ENCODE measurements around the gene TMEM244.
"Not testable (repeated sequence)": the region's sequence is repeated elsewhere in the genome, so short reads cannot be mapped to it uniquely, and the experiment has no call there.

The TMEM244 gene

DNA sequence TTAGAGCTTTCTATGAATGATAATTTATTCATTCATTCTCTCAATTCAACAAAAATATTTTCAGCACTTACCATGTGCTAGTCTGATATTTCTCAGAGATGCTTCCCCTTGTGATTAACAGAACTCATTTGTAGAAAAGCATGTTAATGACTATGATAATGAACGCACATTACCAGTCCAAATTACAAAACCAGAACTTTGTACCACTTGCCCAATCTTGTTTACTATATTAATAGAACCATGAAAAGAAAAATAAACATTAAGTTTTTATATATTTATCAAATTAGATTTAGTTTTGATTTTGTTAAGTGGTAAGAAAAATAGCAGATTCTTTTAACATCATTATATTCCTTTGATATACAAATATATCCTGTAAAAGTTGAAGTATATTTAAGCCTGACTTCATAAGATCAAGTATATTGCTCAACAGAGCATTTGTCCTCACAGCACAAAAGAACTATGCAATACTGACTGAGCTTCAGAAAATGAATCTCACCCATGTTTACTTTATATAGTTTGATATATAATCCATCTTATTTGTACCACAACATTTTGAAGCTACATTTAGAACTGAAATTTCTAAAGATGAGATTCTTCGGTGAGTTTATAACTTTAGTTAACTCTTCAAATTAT lies 48.9 kb downstream of the TMEM244 start:
- DNase-seq (ENCODE audit: low spot score): no peak

DNA sequence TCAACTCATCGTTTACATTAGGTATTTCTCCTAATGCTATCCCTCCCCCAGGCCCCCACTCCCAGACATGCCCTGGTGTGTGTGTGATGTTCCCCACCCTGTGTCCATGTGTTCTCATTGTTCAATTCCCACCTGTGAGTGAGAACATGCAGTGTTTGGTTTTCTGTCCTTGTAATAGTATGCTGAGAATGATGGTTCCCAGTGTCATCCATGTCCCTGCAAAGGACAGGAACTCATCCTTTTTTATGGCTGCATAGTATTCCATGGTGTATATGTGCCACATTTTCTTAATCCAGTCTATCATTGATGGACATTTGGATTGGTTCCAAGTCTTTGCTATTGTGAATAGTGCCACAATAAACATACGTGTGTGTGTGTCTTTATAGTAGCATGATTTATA lies 54.0 kb downstream of the TMEM244 start:
- DNase-seq (ENCODE audit: low spot score): not testable (repeated sequence)

- not testable (repeated sequence) for DNase-seq (ENCODE audit: low spot score)
These were observed 58.2 kb downstream of the TMEM244 start for GRCh38 chr6:129802920-129803319.

DNA sequence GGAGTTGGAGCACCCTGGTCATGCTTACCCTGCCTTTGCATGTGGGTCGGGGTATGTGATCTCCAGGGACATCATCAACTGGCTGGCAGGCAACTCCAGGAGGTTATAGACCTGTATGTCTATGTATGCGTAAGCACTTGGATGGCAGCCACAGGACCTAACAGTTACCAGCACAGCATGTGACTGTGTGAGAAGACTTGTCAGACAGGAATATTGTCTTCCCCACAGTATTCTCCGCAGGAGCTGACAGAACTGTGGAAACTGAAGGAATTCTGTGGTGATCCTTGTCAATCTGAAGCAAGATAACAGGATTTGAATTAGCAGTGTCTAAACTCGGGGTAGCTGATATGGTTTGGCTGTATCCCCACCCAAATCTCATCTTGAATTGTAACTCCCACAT lies 59.2 kb downstream of the TMEM244 start:
- DNase-seq (ENCODE audit: low spot score): no peak

GRCh38 chr6:129795261-129795660 lies 65.9 kb downstream of the TMEM244 start:
- no peak for DNase-seq (ENCODE audit: low spot score)

- DNase-seq (ENCODE audit: low spot score): no peak
These were observed 67.7 kb downstream of the TMEM244 start for GRCh38 chr6:129793447-129793846.

- no peak for DNase-seq (ENCODE audit: low spot score)
These were observed 69.1 kb downstream of the TMEM244 start for GRCh38 chr6:129792049-129792448.

GRCh38 chr6:129790785-129791184 lies 70.3 kb downstream of the TMEM244 start:
- DNase-seq (ENCODE audit: low spot score): no peak

DNA sequence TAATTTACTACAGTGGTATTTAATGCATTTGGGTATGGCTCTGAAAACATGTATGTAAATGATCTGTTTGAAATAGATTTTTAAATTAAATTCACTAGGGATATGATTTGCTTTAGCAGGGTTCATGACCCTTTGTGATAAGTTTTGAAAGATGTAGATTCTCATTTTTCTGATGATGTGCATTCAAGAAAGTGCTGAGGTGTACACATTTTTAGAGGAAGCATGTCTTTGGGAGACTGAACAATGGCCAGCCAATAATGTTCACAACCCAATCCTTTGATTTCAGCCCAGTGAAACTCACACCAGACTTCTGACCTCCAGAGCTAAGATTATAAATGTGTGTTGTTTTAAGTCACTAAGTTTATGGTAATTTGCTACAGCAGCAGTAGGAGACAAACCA lies 71.1 kb downstream of the TMEM244 start:
- no peak for DNase-seq (ENCODE audit: low spot score)

GRCh38 chr6:129787816-129788215 lies 73.3 kb downstream of the TMEM244 start:
- DNase-seq (ENCODE audit: low spot score): no peak

GRCh38 chr6:129786548-129786947 lies 74.6 kb downstream of the TMEM244 start:
- DNase-seq (ENCODE audit: low spot score): no peak

DNA sequence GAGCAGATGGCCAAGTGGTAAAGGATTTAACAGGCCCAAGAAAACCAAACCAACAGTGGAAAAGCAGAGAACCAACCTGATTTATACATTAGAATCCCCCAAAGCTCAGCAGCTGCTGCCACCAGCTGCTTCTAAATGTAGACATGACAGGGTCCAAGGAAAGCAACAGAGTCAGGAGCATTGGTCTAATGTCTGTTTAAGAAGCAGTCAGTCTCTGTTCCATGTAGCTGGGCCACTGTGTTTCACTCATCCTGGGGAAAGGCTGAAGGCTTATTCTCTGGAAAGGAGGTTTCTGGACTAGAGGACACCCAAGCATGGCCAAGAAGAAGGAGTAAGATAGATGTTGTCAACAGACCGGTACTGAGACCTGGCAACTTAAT lies 75.4 kb downstream of the TMEM244 start:
- no peak for DNase-seq (ENCODE audit: low spot score)

GRCh38 chr6:129785047-129785755 lies 75.9 kb downstream of the TMEM244 start:
- DNase-seq (ENCODE audit: low spot score): no peak
